GM18868 (cell line): ENCODE data around the gene LRPPRC.
"Not testable (repeated sequence)": the region's sequence is repeated elsewhere in the genome, so short reads cannot be mapped to it uniquely, and the experiment has no call there.

Experiments
- ATAC-seq: cut with Tn5 transposase; IDR thresholded peaks from one replicate; pipeline ENCODE4 v1.9.1; 2021; ENCODE audit warnings: mild to moderate bottlenecking, moderate library complexity; ENCODE audit not compliant: unreplicated experiment

LRPPRC gene

DNA sequence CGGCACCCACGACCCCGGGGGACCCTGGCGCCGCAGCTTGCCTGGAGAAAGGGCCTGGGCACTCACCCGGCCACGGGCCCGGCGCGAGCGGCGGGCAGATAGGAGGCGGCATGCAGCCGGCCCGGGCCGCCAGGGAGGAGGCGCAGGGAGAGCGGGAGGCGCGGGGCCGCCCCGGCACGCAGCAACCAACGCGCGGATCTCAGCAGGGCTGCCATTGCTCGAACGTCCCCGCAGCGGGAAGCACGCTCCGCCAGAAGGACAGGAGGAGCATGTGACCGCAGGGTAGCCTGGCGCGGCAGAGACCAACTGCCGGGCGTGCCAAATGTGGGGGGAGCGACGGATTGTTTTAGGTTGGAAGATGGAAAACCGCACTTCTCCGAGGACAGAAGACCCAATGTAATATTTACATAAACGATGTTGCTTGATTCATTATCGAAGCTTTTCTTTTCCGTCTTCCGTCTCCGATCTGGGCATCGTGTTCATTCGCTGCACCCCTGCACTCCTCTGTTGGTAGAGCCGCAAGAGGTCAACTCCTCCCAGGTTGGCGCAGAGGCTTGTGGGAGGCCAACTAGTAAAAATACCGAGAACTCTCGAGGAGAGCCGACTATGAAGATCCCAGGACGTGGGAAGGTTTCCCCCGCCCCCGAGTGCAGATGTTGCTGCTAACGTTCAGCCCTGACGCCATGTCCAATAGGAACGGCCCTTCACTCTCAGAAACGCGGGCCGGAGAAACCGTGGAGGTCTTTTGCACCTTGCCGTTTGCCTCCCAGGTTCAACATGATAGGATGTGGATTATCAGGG lies at the start of gene LRPPRC:
TSS of gene LRPPRC (minus strand) at position 257 of the 801 bp plus-strand sequence. CDS start at position 215, 42 bp downstream.
- ATAC-seq: peak; percentile 91

DNA sequence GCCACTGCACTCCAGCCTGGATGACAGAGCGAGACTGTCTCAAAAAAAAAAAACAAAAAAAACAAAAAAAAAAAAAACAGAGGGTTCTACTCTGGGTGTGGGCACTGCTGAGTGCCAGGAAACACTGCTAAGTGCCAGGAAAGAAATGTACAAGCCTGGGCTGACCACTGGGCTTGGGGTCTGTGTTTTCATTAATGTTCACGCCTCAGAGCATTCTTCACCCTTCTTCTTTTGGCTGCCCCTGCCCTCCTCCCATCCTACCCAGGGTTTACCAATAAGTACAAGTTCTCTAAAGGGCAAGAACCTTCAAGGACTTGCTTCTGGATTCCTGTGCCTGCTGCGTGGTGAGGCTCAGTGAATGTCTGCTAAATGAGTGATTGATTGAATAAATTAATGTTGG lies 49.3 kb upstream of the LRPPRC start:
- no peak for ATAC-seq

DNA sequence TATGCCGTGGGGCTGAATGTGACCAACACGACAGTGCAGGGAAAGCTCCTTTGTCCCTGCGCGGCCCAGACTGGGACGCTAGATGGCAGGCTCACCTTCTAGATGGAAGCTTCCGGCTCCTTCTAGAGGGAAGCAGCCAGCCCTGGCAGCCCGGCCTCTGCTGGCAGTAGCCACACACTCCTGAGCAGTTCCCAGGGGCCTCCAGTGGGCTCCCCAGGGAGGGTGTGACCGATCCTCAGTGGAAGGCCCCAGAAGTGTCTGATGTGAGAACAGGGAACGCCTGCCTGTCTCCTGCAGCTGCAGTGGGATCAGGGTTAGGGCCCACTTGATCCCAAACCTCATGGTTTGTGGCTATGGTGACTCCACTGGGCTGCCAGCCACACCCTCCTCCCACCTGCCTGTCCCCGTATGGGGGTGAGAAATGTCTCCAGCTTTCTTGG lies 48.5 kb upstream of the LRPPRC start:
- peak; percentile 100 for ATAC-seq

DNA sequence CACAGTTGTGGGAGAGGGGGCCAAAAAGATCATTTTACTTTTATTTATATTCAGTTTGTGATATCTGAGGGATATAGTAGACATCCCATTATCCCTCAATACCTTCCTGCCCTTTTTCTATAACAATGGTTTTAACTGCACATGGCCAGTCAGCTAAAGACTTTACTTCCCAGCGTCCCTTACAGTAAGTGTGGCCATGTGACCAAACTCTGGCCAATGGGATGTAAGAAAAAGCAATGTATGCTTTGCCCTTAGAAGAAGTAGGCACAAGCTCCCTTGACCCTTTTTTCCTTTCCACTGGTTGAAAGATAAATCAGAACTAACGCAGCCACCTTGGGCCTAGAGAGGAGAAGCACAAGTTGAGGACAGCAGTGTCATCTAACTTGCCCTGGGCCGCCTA lies 44.6 kb upstream of the LRPPRC start:
- ATAC-seq: no peak

DNA sequence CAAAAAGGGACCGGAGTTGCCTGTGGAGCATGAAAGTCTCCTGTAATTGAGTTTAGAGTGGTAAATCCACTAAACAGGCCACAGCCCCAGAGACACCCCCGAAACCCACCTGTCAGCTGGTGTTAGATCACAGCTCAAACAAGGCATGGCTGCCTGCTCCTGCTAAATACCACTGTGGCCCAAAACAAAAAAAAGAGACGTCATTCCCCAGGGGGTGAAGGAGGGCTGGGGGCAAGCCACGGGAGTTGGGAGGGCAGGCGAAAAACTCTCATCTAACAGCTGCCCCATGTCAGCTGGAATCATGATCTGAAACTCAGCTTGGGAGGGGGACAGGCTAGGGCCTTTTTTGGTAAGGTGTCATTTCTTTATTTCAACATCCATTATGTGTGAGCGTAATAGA lies 42.5 kb upstream of the LRPPRC start:
- ATAC-seq: no peak

DNA sequence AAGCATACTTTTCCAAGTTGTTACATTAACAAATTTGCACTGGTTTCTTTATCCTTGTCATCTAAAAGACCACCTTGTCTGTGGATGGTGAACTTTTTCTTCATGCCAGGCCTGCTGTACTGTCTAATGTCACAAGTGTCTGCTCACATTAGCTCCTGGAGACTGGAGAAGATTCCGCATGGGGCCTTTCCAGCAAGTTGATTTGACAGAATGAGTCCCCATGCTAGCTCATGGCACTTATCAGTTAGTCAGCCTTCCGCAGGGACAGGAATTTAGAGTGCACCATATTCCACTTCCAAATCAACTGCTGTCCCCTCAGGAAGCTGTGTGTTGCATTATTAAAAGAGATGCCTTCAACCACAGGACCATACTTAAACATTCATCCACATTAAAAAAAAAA lies 41.4 kb upstream of the LRPPRC start:
- ATAC-seq: no peak

DNA sequence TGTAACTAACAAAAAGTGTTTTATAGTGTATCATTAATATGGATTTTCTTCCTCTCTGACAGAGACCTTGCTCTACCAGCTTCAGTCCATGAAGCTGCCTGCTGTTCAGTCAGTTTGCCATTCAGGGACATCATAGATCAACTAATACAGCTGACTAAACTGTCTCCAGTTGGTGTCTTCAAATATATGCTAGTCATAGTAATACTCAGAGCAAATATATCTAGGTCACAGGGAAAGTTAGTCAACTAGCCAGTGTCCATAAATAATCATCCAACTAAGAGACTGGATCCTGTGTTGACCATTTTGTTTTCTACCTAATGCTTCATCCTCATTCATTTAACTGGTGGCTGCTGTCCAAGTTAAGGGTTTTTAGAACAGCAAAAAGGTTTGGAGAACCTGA lies 38.2 kb upstream of the LRPPRC start:
- ATAC-seq: no peak

DNA sequence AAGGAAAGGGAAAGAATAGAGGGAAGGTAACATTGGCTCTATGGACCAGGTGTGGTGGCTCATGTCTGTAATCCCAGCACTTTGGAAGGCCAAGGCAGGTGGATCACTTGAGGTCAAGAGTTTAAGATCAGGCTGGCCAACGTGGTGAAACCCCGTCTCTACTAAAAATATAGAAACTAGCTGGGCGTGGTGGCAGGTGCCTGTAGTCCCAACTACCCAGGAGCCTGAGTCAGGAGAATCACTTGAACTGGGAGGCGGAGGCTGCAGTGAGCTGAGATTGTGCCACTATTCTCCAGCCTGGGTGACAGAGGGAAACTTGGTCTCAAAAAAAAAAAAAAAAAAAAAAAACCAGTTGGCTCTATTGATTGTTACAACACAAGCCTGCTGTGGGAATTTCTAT lies 31.3 kb upstream of the LRPPRC start:
- ATAC-seq: not testable (repeated sequence)

DNA sequence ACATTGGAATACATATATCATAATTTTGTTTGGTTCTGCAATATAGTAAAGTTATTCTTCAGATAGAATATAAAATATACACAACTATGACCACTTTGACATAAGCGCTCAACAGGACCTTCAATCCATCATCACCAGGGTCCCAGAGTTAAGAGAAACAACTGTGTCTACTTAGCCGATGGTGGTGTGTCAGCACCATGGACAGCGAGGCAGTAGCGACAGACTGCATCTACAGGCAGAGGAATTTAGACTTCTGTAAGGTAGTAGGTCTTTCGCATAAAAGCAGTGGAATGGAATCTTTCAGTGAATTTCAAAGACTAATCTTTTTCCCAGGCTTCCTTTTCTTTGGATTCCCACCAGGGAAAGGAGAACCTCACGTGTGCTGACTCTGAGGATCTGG lies 20.5 kb upstream of the LRPPRC start:
- no peak for ATAC-seq

DNA sequence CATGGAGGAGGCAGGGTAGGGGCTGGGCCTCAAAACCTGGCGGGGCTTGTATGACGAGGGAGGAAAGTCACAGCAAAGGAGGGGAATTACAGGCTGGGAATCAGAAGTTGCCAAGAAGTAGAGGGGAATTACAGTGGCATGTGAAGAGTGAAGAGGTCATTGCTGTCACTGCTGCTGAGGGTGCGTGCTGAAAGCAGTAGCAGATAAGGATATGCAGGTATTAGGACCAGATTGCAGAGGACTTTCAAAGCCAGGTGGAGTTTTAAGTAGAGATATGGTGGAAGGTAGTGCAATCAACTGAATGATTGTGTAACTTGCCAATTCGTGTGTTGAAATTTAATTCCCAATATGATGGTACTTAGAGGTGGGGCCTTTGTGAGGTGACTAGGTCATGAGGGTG lies 19.4 kb upstream of the LRPPRC start:
- no peak for ATAC-seq

DNA sequence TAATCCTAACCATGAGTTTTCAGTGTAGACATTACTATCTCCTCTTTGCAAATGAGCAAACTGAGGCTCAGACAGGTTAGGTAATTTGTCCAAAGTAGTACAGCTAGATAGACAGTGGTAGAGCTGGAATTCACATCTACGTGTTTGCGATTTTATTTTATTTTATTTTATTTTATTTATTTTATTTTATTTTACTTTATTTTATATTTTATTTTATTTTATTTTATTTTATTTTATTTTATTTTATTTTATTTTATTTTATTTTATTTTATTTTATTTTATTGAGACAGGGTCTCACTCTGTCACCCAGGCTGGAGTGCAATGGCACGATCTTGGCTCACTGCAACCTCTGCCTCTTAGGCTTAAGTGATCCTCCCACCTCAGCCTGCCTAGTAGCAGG lies 17.4 kb upstream of the LRPPRC start:
- ATAC-seq: not testable (repeated sequence)

DNA sequence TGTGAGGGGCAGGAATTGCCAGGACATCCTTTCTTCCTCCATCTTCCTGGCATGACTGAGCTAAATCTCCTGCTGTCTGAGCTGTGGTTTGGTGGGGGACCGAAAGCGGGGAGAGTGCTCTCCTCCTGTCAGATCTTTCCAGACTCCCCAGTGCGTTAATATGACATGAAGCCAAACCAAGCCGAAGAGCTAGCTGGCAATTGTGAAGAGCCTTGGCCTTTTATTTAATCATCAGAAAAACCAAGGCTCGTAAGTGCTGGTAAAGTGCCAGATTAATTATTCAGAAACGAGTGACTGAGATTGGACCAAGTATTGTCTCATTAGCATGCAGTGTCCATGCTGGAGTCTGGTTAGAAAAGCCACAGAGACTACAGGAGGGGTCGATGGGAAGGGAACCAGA lies 14.5 kb upstream of the LRPPRC start:
- ATAC-seq: no peak

DNA sequence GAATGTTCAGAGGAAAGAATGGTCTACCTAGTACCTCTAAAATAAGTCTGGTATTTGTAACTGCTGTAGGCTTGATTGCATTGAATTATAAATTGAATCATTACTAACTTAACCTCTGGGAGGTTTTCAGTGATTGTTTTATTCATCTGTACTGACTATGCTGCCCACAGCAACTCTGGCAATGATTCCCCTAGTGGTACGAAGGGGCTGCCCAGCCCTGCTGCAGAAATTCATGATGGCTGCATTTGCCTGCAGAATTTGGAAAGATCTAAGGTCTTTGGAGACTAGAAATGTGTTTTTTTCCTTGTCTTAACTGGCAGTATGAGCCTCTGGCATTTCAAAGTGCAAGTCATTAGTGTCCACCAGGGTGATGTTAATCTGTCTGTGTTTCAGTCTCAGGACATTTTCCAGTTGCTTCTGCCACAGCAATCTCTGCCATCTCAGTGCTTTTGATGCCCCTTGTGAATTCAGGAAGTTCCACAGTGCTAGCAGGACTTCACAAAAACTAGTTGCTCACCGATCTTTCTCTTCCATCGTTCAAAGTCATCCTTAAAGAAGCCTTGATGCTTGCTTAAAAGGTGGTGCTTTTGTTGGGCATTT lies 13.4 kb upstream of the LRPPRC start:
- no peak for ATAC-seq

DNA sequence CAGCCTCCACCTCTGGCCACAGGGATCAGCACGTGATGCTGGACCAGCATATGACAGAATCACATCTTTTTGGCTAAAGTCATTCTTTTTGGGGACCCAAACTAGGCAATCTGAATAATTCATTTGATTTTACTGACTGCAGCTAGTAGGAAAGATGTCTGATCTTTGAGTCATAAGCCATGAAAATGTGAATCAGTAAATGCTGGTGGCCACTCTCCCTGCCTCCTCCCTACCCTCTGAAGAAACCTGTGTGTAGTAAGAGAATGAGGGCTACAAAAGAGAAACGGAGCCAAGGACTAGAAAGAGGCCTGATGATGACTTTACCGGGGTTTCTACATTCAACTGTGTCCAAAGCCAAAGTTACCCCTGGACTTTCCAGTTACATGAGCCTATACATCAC lies 10.1 kb upstream of the LRPPRC start:
- no peak for ATAC-seq

DNA sequence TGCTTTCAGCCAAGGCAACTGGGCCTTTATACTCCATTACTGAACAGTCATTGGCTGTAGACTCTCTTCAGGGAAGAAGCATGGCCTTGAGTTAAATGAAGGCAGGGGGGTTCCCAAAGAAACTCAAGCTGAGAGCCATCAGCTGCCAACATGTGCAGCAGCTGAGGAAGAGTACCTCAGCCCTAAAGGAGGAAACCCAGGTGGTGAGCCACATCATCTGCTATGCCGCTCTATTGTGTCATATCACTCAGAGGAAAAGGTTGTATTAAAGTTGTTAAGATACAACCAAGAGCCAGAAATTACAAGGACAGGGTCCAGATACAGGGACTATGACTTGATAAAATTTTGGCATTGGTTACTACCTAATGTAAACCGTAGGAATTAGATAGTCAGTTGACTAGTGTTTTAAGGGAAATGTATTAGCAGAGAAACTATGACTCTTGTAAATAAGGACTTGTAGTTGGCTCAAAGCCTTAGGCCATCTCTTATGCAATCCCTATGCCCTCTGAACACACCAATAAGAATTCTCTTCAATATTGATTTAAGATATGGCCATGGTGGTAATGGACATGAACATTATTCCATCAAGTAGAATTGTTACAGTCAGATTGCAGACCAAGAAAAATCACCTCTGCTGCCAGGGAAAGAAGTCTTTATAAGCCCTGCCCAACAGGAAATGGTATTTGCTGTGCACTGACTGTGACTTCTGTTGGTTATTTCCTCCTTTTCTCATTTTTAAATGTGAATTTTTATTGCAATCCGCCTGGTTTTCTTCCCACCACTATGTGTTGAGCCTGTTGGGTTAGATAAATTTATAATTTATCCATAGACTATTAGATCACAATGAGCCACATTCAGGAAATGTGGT lies 9.2 kb upstream of the LRPPRC start:
- no peak for ATAC-seq

DNA sequence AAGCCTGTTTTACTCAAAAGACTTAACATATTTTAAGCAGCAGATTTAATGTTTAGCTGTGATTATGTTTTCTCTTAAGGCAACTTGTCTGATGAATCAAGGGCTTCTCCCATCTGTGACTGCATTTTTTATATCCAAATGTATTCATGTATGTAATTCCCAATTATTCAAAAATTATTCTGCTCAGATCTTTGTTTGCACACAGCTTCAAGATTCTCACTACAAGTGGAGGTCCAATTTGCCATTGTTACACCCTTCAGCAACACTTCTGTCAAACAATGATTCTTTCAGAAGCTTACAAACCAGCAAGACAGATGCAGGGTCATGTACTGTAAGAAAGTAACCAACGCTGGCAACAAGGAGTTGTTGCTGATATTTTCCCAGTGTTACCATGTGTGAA lies 5.9 kb upstream of the LRPPRC start:
- no peak for ATAC-seq

DNA sequence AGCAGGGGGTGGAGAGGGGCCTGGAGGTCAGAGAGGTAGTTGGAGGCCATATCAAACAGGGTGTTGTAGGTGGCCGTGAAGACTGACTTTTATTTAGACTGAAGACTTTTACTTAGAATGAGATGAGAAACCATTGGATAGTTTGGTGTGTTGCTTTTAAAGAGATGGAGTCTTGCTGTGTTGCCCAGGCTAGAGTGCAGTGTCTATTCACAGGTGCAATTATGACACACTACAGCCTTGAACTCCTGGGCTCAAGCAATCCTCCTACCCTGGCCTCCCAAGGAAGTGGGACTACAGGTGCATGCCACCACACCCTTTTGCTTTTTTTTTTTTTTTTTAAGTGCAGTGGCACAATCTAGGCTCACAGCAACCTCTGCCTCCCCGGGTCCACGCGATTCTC lies 2.5 kb upstream of the LRPPRC start:
- ATAC-seq: no peak

DNA sequence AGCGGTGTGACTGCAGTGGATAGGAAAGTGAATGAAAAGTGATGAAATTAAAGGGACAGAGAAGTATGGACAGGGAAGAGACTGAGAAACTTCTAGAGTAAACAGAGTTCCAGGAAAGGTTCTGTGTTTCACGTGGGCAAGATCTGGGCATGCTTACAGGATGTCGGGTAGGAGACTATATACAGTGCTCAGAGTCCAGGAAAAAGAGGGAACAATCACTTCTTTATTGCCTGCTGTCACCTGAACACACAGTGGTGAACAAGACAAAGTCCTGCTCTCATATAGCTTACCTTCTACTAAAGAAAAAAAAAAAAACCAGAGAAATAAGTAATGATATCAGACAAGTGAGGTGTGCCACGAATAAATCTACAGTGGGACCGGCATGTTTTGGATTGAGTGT lies 2.4 kb downstream of the LRPPRC start:
- no peak for ATAC-seq

DNA sequence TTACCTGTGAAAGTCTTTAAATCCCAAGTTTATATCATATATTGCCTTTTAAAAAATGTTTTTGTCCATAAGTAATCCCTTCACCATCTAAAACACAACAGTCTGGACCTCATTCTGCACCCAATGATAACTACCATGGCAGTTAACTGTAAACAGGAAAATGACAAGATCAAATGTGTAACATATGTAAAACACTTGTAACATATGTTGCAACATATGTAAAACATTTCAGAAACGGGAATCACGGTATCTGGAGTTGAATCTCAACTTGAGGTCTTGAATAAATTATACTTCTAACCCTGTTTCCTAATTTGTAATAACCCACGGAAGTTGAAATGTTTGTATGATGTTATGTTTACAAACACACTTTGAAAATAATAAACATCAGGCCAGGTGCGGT lies 6.2 kb downstream of the LRPPRC start:
- no peak for ATAC-seq

DNA sequence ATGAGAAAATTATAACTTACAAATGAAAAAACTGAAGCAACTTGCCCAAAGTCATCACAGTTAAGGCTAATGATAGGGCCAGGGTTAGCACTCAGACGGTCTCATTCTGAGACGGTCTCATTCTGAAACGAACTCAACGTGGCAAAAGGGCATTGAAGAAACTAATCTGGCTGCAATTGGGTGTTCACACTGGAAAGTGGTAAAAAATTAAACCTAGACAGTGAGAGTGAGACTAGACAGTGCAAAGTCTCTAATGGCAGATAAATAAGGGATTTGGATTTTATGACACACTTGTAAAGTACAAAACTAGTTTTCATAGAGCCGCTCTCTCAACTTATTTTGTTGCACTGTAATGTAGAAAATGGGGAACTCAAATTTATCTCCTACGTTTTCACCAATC lies 9.2 kb downstream of the LRPPRC start:
- ATAC-seq: no peak

DNA sequence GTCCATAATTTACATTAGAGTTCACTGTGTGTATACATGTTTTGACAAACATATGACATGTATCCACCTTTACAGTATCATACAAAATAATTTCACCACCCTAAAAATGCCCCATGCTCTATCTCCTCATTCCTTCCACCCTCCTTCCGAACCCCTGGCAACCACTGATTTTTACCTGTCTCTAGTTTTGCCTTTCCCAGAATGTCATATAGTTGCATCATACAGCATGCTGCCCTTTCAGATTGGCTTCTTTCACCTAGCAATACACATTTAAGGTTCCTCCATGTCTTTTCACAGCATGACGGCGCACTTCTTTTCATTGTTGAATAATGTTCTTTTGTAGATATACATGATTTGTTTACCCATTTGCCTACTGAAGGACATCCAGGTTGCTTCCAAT lies 10.4 kb downstream of the LRPPRC start:
- ATAC-seq: no peak

DNA sequence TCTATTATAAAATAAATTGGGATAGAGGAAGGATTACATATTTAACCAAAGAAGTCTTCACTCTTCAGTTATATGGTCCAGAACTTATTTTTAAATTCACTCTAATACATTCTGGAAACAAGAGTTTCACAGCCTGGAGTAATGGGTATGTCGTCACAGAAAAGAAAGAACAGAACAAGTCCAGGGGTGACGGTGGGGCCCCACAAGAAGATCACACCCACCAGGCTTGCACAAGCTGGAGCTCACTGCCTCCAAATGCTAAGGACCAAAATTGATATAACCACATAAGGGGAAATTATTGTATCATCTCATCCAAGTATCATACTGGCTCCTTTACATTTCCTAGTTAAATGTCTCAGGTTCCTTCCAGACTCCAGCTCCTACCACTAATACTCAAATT lies 11.3 kb downstream of the LRPPRC start:
- no peak for ATAC-seq
